Skin epidermis (tissue), 12 donors: ENCODE measurements around the gene MAP4K1.
"Not testable (repeated sequence)": the region's sequence is repeated elsewhere in the genome, so short reads cannot be mapped to it uniquely, and the experiment has no call there.

Experiments used
- H3K27ac ChIP-seq, 21 experiments: fragments of 200-600 bp; sonication (generic) in 11 of 21; one replicate each; pipeline ENCODE4 v1.5.0; 2020; ENCODE audit warnings: mild to moderate bottlenecking in 3 of 21, inconsistent platforms in 2 of 21, moderate library complexity in 2 of 21
- H3K4me3 ChIP-seq, 7 experiments: fragments of 200-600 bp; sonication (generic) in 2 of 7; one replicate each; pipeline ENCODE4 v1.5.0; 2020; ENCODE audit warnings: inconsistent platforms in 2 of 7, mild to moderate bottlenecking in 2 of 7, moderate library complexity in 1 of 7

MAP4K1 gene

GRCh38 chr19:38588041-38588440 is 29.7 kb downstream of the MAP4K1 start:
- Histone ChIP-seq H3K27ac (no peak overlapping the region), H3K4me3 (no peak overlapping the region)

DNA sequence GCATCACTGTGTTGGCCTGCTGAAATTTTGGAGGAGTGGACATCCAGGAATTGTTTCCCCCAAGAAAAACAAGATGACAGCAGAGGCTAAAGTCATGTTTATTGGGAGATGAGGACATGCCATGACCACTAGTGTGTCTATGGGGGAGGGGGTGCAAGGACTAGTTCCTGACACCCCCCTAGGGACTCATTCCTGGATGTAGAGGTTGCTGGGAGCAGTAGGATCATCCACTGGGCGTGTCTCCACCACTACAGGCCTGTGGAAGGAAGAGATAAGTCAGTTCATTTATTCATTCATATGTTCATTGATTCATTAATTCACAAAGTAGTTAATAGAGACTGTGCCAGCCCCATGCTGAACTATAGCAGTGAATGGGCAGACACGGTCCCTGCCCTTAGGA is 30.2 kb downstream of the MAP4K1 start:
- no peak overlapping the region for H3K27ac ChIP-seq

DNA sequence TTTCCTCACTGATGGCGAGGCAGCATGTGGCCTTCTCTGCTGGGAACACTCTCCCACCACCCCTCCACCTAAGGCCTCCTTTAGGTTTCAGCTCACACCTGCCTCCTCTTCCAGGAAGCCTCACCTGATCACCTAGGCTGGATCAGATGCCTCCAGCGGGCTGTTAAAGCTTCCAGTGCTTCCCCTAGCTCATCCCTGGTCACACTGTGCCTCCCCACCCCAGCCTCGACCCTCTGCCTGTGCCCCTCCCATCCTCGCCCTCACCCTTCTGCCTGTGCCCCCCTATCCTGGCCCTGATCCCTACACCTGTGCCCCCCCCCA is 33.8 kb downstream of the MAP4K1 start:
- Histone ChIP-seq H3K4me3 (no peak overlapping the region), H3K27ac (no peak overlapping the region)

More for the DNA sequence above, 30.2 kb downstream of the MAP4K1 start:
- H3K4me3 ChIP-seq, result no peak overlapping the region

DNA sequence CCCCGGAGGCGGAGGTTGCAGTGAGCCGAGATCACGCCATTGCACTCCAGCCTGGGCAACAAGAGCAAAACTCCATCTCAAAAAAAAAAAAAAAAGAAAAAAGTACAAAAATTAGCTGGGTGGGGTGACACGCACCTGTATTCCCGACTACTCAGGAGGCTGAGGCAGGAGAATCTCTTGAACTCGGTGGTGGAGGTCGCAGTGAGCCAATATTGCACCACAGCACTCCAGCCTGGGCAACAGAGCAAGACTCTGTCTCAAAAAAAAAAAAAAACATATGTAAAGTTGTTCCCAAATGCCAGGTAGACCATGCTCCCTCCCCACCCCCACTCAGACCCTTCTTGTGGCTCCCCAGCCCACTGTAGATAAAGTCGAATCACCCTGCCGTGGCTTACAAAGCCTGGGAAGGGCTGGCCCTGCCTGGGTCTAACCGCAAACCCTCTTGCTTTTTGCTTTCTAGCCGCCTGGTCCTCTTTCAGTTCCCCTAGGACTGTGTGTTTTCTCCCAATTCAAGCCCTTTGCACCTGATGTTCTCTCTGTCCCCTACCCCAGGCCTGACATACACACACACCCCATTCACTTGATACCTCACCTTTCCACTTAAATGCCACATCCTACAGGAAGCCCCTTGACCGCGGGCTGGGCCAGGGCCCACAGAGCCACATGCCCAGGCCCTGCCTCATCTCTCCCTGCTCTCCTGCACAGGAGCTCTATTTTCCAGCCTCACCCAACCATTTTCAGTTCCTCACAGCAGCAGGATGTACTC is 34.4 kb downstream of the MAP4K1 start:
- Histone ChIP-seq H3K27ac (no peak overlapping the region), H3K4me3 (no peak overlapping the region)

DNA sequence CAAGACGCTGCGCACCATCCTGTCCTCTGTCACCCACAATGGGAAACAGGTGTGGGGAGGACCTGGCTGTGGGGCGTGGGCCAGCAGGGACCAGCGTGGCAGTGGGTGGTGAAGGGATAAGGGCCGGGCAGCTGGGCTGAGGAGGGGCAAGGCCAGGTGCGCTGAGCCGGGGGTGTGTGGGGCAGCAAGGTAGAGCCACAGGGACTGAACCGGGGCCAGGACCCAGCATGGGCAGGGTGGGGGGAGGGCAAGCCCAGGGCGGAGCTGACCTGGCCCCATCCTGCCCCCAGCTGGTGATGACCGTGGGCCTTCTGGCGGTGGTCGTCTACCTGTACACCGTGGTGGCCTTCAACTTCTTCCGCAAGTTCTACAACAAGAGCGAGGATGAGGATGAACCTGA is 37.7 kb downstream of the MAP4K1 start:
- Histone ChIP-seq H3K27ac (no peak overlapping the region), H3K4me3 (no peak overlapping the region)

DNA sequence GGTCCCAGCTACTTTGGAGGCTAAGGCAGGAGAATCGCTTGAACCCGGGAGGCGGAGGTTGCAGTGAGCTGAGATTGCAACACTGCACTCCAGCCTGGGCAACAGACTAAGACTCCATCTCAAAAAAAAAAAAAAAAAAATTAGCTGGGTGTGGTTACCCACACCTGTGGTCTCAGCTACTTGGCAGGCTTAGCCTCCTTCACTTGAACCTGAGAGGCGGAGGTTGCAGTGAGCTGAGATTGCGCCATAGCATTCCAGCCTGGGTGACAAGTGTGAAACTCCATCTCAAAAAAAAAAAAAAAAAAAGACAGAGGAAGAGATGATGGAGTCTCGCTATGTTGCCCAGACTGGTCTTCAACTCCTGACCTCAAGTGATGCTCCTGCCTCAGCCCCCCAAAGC is 38.4 kb downstream of the MAP4K1 start:
- not testable (repeated sequence) for H3K27ac ChIP-seq, H3K4me3 ChIP-seq

- no peak overlapping the region for H3K27ac ChIP-seq
- no peak overlapping the region for H3K4me3 ChIP-seq
Observed at GRCh38 chr19:38577826-38578225, 39.9 kb downstream of the MAP4K1 start.

DNA sequence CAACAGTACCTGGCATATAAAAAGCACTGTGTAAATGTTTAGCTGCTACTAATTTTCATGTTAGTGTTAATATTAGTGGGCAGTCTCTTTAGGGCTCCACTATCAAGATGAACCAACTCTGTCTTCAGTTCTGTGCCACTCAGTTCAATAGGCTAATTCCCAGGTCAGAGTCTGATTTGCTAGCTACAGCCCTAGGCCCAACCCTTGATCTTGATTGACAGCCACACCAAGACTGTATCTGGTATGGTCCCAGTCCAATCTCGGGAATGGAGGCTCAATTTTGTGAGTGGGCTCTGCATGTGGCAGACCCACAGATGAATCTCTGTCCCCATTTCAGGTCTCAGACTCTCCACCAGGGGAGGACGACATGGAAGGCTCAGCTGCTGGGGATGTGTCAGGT is 46.1 kb downstream of the MAP4K1 start:
- no peak overlapping the region for H3K4me3 ChIP-seq

DNA sequence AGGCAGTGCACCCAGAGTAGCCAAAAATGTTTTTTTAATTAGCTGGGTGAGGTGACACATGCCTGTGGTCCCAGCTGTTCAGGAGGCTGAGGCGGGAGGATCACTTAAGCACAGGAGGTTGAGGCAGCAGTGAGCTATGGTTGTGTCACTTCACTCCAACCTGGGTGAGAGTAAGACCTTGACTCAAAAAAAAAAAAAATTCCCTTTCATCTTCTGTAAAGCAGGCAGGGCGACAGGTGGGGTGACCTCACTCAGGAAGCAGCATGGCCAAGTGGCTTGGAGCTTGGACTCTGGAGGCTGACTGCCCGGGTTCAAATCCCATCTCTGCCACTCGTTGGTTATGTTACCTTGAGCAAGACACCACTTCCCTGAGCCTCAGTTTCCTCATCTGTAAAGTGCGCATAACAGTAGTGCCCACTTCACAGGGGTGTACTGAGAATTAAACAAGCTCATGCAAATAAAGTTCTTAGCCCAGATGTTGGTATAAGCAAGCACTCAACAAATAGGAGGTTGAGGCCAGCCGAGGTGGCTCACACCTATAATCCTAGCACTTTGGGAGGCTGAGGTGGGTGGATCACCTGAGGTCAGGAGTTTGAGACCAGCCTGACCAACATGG is 48.3 kb downstream of the MAP4K1 start:
- H3K4me3 ChIP-seq, result no peak overlapping the region
- no peak overlapping the region for H3K27ac ChIP-seq

More for the DNA sequence above, 46.1 kb downstream of the MAP4K1 start:
- no peak overlapping the region for H3K27ac ChIP-seq

DNA sequence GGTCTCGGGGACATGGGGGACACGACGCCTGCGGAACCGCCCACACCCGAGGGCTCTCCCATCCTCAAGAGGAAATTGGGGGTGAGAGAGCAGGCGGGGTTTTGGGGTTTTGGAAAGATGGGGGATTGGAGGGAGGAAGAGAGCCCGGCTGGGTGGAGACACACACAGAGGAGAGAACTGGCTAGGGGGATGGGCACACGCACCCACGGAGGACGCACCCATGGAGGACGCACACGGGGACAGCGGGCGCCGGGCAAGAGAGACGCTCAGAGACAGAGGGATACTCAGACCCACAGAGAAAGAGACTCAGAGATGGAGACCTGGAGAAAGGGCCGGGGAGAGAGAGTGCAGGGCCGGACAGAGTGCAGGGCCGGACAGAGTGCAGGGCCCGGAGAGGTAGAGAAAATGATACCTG is 52.1 kb downstream of the MAP4K1 start:
- Histone ChIP-seq H3K4me3 (peak overlapping the region; percentile 18 to 42 (median 29)), H3K27ac (peak overlapping the region in 6 of 21 experiments; percentile 13 to 63 (median 36))

GRCh38 chr19:38564981-38565690 is 52.6 kb downstream of the MAP4K1 start:
- Histone ChIP-seq H3K4me3 (peak overlapping the region; percentile 18 to 42 (median 29)), H3K27ac (peak overlapping the region in 7 of 21 experiments; percentile 13 to 63 (median 34))

- Histone ChIP-seq H3K27ac (no peak overlapping the region), H3K4me3 (no peak overlapping the region)
Observed at GRCh38 chr19:38563475-38563874, 54.3 kb downstream of the MAP4K1 start.

DNA sequence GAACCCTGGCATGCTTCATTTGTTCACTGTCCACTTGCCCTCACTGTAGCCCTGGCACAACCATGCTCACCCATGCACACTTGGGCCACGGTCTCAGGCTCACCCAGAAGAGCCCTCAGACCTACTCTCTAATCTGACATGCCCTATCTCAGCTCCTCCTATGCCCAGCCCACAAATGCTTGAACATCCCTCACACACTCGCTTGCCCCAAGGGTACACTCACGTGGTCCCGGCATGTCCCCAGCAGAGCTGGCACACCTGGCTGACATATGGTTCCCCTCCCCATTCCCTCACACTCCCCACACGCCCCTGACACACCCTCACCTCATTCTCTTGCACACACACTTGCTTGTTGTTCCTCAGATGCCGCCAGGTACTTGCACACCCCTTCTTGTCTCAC is 55.7 kb downstream of the MAP4K1 start:
- Histone ChIP-seq H3K27ac (peak overlapping the region in 1 of 21 experiments; percentile 21), H3K4me3 (no peak overlapping the region)

DNA sequence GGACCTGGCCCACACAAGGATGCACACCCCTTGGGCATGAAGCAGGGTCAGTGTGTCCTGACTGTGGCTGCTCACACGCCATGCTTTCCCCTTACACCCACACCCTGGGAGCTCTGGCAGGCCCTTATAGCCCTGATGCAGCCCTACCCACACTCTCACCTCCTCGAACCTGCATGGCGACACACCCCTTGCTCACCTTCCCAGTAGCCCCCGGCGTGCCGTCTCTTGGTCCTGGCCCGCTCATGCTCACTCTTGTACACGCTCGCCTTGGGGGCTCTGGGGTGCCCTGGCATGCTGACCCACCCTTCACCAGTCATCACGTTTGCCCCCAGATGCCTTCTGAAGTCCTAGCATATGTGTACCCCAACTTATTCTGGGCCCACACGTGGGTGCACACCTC is 56.1 kb downstream of the MAP4K1 start:
- no peak overlapping the region for H3K27ac ChIP-seq
- no peak overlapping the region for H3K4me3 ChIP-seq

- H3K27ac ChIP-seq, result no peak overlapping the region
- H3K4me3 ChIP-seq, result no peak overlapping the region
Observed at GRCh38 chr19:38561053-38561606, 56.6 kb downstream of the MAP4K1 start.

DNA sequence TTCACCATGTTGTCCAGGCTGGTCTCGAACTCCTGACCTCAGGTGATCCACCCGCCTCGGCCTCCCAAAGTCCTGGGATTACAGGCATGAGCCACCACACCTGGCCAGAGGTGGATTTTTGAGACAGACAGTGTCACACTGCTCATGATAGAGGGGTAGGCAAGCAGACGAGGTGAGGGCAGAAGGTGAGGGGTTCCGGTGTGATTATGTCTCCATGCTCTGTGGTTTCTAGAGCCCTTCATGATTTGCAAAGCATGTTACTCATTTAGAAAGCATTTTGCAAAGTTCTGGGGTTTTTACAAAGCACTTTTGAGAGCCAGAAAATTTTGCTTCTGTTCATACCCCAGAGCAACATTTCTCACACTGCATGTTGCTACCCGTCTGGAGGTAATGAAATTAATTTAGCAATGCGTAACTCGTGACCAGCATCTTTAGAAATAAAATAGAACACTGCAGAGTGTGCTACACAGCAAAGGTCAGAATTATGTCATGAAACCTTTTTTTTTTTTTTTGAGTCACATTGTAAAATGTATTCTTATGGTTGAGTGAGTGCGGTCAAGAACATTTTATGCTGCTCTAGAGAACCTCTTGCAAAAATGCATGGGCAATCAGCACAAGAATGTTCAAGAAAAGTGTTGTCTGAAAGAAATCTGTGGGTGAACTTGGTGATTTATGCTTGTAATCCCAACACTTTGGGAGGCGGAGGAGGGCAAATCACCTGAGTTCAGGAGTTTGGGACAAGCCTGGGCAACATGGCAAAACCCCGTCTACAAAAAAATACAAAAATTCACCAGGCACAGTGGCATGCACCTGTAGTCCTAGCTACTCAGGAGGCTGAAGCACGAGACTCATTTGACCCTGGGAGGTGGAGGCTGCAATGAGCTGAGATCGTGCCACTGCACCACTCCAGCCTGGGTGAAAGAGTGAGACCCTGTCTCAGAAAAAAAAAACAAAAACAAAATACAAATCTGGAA is 58.0 kb downstream of the MAP4K1 start:
- Histone ChIP-seq H3K4me3 (no peak overlapping the region), H3K27ac (peak overlapping the region in 10 of 21 experiments; percentile 2 to 79 (median 40))

DNA sequence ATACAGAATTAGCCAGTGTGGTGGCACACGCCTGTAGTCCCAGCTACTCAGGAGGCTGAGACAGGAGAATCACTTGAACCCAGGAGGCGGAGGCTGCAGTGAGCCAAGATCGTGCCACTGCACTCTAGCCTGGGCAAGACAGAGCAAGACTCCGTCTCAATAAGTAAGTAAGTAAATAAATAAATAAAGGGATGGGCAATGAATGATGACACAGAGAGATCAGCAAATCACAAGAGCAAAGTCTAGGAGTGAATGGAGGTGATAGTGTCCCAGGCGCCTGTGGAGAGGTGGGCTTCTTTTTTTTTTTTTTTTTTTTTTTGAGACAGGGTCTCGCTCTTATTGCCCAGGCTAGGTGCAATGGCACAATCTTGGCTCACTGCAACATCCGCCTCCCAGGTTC is 58.8 kb downstream of the MAP4K1 start:
- H3K27ac ChIP-seq, result peak overlapping the region in 6 of 21 experiments; percentile 4 to 74 (median 40)
- H3K4me3 ChIP-seq, result not testable (repeated sequence)

DNA sequence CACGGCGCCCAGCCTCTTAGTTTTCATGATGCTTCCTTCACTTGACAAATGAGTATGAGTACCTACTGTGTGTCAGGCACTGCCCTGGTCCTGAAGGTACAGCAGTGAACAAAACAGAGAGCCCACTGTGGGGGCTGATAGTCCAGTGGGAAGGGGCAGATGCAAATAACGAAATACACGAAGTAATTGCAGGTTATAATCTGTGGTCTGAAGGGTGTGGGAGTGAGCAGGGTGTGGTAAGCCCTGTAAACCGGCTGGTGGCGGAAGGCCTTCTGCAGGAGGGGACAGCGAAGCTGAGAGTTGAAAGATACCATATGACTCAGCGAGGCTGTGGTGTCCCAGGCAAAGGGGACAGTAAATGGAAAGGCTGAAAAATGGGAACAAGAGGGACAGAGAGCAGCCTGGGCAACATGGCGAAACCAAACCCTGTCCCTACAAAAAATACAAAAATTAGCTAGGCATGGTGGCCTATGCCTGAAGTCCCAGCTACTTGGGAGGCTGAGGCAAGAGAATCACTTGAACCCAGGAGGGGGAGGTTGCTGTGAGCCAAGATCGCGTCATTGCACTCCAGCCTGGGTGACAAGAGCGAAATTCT is 60.5 kb downstream of the MAP4K1 start:
- H3K27ac ChIP-seq, result peak overlapping the region in 3 of 21 experiments; percentile 47 to 55 (median 54)
- no peak overlapping the region for H3K4me3 ChIP-seq
